Esophagus mucosa (tissue), 1 donor: ENCODE data around the gene EPC1. TPM values are rescaled to one million over a fixed set of nuclear protein-coding genes. Genes with fewer than 3 reads are reported as not detected.

Experiments
- ATAC-seq: fragments of 200-7000 bp; cut with Tn5 transposase; one replicate; pipeline ENCODE4 v1.9.1; 2020
- total RNA-seq: library from RNA; stranded (reverse); gene quantifications from one replicate; pipeline ENCODE4 v1.2.4, GENCODE V29; 2023
- donor health status: DM: yes; HTN: yes; CAD: no.

EPC1 gene
- total RNA-seq, 1 donor from 2014 or later, result 15.0 TPM

- no peak for ATAC-seq
These were observed 15.4 kb downstream of the EPC1 start for GRCh38 chr10:32331606-32332005.

- no peak for ATAC-seq
These were observed 16.7 kb downstream of the EPC1 start for GRCh38 chr10:32330214-32330613.

GRCh38 chr10:32329061-32329460, 17.9 kb downstream of the EPC1 start:
- no peak for ATAC-seq

- no peak for ATAC-seq
These were observed 18.5 kb downstream of the EPC1 start for GRCh38 chr10:32328499-32328898.

GRCh38 chr10:32327364-32327691, 19.6 kb downstream of the EPC1 start:
- ATAC-seq, result no peak

GRCh38 chr10:32326680-32327363, 20.1 kb downstream of the EPC1 start:
- no peak for ATAC-seq

- no peak for ATAC-seq
These were observed 20.8 kb downstream of the EPC1 start for GRCh38 chr10:32326119-32326518.

GRCh38 chr10:32323051-32323450, 23.9 kb downstream of the EPC1 start:
- ATAC-seq, result no peak

GRCh38 chr10:32321016-32321631, 25.8 kb downstream of the EPC1 start:
- ATAC-seq, result no peak

- no peak for ATAC-seq
These were observed 28.5 kb downstream of the EPC1 start for GRCh38 chr10:32318476-32318896.

GRCh38 chr10:32317795-32318357, 29.1 kb downstream of the EPC1 start:
- peak; percentile 41 for ATAC-seq

GRCh38 chr10:32315424-32315823, 31.5 kb downstream of the EPC1 start:
- ATAC-seq, result peak; percentile 43

GRCh38 chr10:32314588-32314987, 32.4 kb downstream of the EPC1 start:
- ATAC-seq, result no peak

GRCh38 chr10:32308027-32308603, 38.8 kb downstream of the EPC1 start:
- ATAC-seq, result no peak

GRCh38 chr10:32307609-32308008, 39.3 kb downstream of the EPC1 start:
- no peak for ATAC-seq

GRCh38 chr10:32299354-32299980, 47.5 kb downstream of the EPC1 start:
- ATAC-seq, result no peak

GRCh38 chr10:32298075-32298812, 48.7 kb downstream of the EPC1 start:
- ATAC-seq, result no peak

GRCh38 chr10:32295027-32295426, 51.9 kb downstream of the EPC1 start:
- ATAC-seq, result no peak

GRCh38 chr10:32293581-32293980, 53.4 kb downstream of the EPC1 start:
- ATAC-seq, result no peak

GRCh38 chr10:32279795-32280194, 67.2 kb downstream of the EPC1 start:
- no peak for ATAC-seq

GRCh38 chr10:32273336-32273735, 73.6 kb downstream of the EPC1 start:
- ATAC-seq, result no peak

- peak; percentile 91 for ATAC-seq
These were observed 75.3 kb downstream of the EPC1 start for GRCh38 chr10:32271617-32272016.
